ENCODE results near the gene STOML1. TPM values are rescaled to one million over a fixed set of nuclear protein-coding genes. Genes with fewer than 3 reads are reported as not detected.

STOML1 gene
- total and polyA plus RNA-seq, 9 of the 15 experiments (the other 6 are each of a cell fraction or from before 2014, with no cell fraction given) = 0.25 to 9.7 (median 4.6) TPM

DNA sequence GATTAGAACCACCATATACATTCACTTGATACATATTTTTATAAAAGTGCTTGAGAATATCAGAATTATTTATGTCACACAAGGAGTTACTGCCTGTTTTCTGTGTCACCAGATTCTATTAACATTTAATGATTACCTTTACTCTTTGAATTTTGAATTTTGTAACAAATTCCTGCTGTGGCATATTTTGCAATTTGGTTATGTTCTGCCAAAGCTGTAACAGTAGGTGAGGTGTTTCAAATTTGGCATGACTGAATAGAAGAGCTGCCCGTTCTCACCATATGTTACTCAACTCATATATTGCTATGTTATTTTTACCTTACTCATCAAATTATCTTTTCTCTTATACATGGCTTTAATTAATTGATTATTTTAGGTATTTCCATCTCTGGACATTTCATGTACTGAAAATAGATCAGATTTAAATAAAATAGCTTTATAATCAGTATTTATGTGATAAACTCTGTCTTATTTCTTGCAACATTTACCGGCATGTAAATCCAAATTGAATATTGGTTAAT, 21.3 kb upstream of the STOML1 start:
- Histone ChIP-seq H3K27me3 (ENCODE audit: control insufficient read depth in 2 of 2, insufficient read depth in 2 of 2, low read length in 2 of 2) (no peaks in the 10 kb centered on the region), H3K9me3 (replicated peaks; ENCODE audit: control insufficient read depth, insufficient read depth, low read depth, low read length) (no peaks in the 10 kb centered on the region), H3K36me3 (ENCODE audit: control insufficient read depth, insufficient read depth, low read length) (peaks cover 43% of the 10 kb centered on the region), H3K9me1 (ENCODE audit: control insufficient read depth, insufficient read depth, low read length) (no peaks in the 10 kb centered on the region), H3K4me3 (no peak overlapping the region), H3K4me2 (ENCODE audit: insufficient read depth, low read length) (no peak overlapping the region), H2AFZ (ENCODE audit: low read depth, low read length) (no peak overlapping the region), H3K79me2 (ENCODE audit: control insufficient read depth, insufficient read depth, low read length) (peaks cover 39% of the 10 kb centered on the region), H4K20me1 (replicated peaks; ENCODE audit: control insufficient read depth, insufficient read depth, low read length) (peaks cover 6% of the 10 kb centered on the region), H3K4me1 (replicated peaks in 1 of 2; ENCODE audit: control insufficient read depth in 2 of 2, insufficient read depth in 2 of 2, low read length in 2 of 2) (no peaks in the 10 kb centered on the region), H3K27ac (ENCODE audit: extremely low read depth, low read depth, low read length) (no peak overlapping the region), H3K9ac (ENCODE audit: insufficient read depth in 1 of 2, low read depth in 2 of 2, low read length in 2 of 2) (no peak overlapping the region)
- POLR2A ChIA-PET = no interaction called here
- CTCF ChIA-PET (ENCODE audit: low intra/inter-chr PET ratio) = no interaction called here
- intact Hi-C loops (cut with micrococcal nuclease) (no loop called here), in situ Hi-C loops (cut with MboI) (no loop called here)
- no TSS peak for BruUV-seq (replicated peaks)
- DNase-seq (ENCODE audit: extremely low read depth in 1 of 4, low spot score in 3 of 4) = no peak
- FAIRE-seq = no peak
- ATAC-seq = no peak
- 100% methylated on average over 2 of the region's 2 CpGs for WGBS (ENCODE audit: insufficient coverage, low coverage, missing lambda C conversion rate)
- TF ChIP-seq MAFK (IDR thresholded peaks at IDR 0.05; ENCODE audit: low read length) = peak; percentile 65; the same call in 1 of the 2 replicates
- TF ChIP-seq MAFF (IDR thresholded peaks at IDR 0.05; ENCODE audit: low read length) = peak; percentile 73
- TF ChIP-seq ZBTB8A (IDR thresholded peaks at IDR 0.05; ENCODE audit: partially characterized antibody) = no peak
- no peak for TF ChIP-seq NCOA6 (IDR thresholded peaks at IDR 0.05)
- peak; percentile 79 for TF ChIP-seq C11orf30 (IDR thresholded peaks at IDR 0.05; ENCODE audit: low read depth)
- peak; percentile 66 for TF ChIP-seq MAFG (tag; conservative IDR thresholded peaks at IDR 0.05)
- TF ChIP-seq ZNF316 (IDR thresholded peaks at IDR 0.05) = peak; percentile 92
- TF ChIP-seq SIX5 (IDR thresholded peaks at IDR 0.05; ENCODE audit: borderline replicate concordance in 1 of 2, insufficient read depth in 1 of 2, low read depth in 1 of 2, low read length in 2 of 2) = no peak
- TF ChIP-seq, protein P1, sequence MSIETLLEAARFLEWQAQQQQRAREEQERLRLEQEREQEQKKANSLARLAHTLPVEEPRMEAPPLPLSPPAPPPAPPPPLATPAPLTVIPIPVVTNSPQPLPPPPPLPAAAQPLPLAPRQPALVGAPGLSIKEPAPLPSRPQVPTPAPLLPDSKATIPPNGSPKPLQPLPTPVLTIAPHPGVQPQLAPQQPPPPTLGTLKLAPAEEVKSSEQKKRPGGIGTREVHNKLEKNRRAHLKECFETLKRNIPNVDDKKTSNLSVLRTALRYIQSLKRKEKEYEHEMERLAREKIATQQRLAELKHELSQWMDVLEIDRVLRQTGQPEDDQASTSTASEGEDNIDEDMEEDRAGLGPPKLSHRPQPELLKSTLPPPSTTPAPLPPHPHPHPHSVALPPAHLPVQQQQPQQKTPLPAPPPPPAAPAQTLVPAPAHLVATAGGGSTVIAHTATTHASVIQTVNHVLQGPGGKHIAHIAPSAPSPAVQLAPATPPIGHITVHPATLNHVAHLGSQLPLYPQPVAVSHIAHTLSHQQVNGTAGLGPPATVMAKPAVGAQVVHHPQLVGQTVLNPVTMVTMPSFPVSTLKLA (conservative IDR thresholded peaks at IDR 0.05) = no peak
